HepG2 (cell line): ENCODE data around the gene SMURF1. TPM values are rescaled to one million over a fixed set of nuclear protein-coding genes. Genes with fewer than 3 reads are reported as not detected.

Experiments used
- ADNP ChIP-seq: sonication (generic); formaldehyde crosslinking; IDR thresholded peaks from 2 replicates; pipeline ENCODE4 v1.4.0; 2020; ENCODE audit warnings: missing genetic modification reagents
- ARNT ChIP-seq: fragments of 450-650 bp; IDR thresholded peaks from 2 replicates; pipeline ENCODE4 v1.6.1; 2017
- ATAD3A ChIP-seq: sonication (generic); formaldehyde crosslinking; IDR thresholded peaks from 2 replicates; pipeline ENCODE4 v1.4.0; 2020; ENCODE audit warnings: missing genetic modification reagents
- FOXA3 ChIP-seq: IDR thresholded peaks from 2 replicates; pipeline ENCODE4 v1.6.1; 2016; ENCODE audit warnings: missing genetic modification reagents, missing compliant biosample characterization
- FOXC1 ChIP-seq: sonication (generic); formaldehyde crosslinking; IDR thresholded peaks from 2 replicates; pipeline ENCODE4 v1.8.0; 2022; ENCODE audit warnings: mild to moderate bottlenecking, missing genetic modification reagents, borderline replicate concordance
- HNRNPLL ChIP-seq: fragments of 200-400 bp; formaldehyde crosslinking; IDR thresholded peaks from 2 replicates; pipeline ENCODE4 v1.6.1; 2017; ENCODE audit warnings: mild to moderate bottlenecking, low read depth, low read length; ENCODE audit not compliant: poor library complexity, severe bottlenecking
- HOXD1 ChIP-seq: sonication (generic); formaldehyde crosslinking; IDR thresholded peaks from 2 replicates; pipeline ENCODE4 v1.5.0; 2020; ENCODE audit warnings: missing genetic modification reagents
- IKZF4 ChIP-seq: sonication (generic); formaldehyde crosslinking; IDR thresholded peaks from 2 replicates; pipeline ENCODE4 v1.5.1; 2020; ENCODE audit warnings: borderline replicate concordance, mild to moderate bottlenecking, low read depth, missing genetic modification reagents; ENCODE audit errors: not compliant biosample characterization
- ISX ChIP-seq: sonication (generic); formaldehyde crosslinking; conservative IDR thresholded peaks from 2 replicates; pipeline ENCODE4 v1.5.0; 2020; ENCODE audit warnings: missing genetic modification reagents
- KDM4B ChIP-seq: sonication (generic); formaldehyde crosslinking; IDR thresholded peaks from 2 replicates; pipeline ENCODE4 v1.4.0; 2020; ENCODE audit warnings: missing genetic modification reagents
- LCORL ChIP-seq, 2 experiments: fragments of 450-650 bp in 1 of 2; sonication (generic) in 1 of 2; formaldehyde crosslinking in 1 of 2; IDR thresholded peaks; 2 replicates each; pipeline versions ENCODE4 v1.5.0 to v1.6.1; 2017 to 2020; ENCODE audit warnings: antibody characterized with exemption in 1 of 2, missing genetic modification reagents in 1 of 2
- MAZ ChIP-seq, 2 experiments: sonication (generic) in 1 of 2; formaldehyde crosslinking in 1 of 2; IDR thresholded peaks; 2 replicates each; pipeline versions ENCODE4 v1.5.0 to v1.6.1; 2012 to 2020; ENCODE audit warnings: low read depth in 2 of 2, mild to moderate bottlenecking in 2 of 2, borderline replicate concordance in 1 of 2, improper control_type of control experiment in 1 of 2, low read length in 1 of 2, missing genetic modification reagents in 1 of 2, moderate library complexity in 1 of 2
- MXI1 ChIP-seq: IDR thresholded peaks from 3 replicates; pipeline ENCODE4 v1.6.1; 2012; ENCODE audit warnings: low read depth, low read length, inconsistent platforms, borderline replicate concordance
- RBFOX2 ChIP-seq: fragments of 200-400 bp; formaldehyde crosslinking; IDR thresholded peaks from 2 replicates; pipeline ENCODE4 v1.6.1; 2017; ENCODE audit warnings: low read depth, mild to moderate bottlenecking, low read length
- SMC3 ChIP-seq: IDR thresholded peaks from 2 replicates; pipeline ENCODE4 v1.6.1; 2011; ENCODE audit warnings: low read length, improper control_type of control experiment
- TCF7L2 ChIP-seq: IDR thresholded peaks from 2 replicates; pipeline ENCODE4 v1.6.1; 2011; ENCODE audit warnings: mild to moderate bottlenecking, low read depth, low read length, moderate library complexity
- THAP11 ChIP-seq: IDR thresholded peaks from 2 replicates; pipeline ENCODE4 v1.6.1; 2016; ENCODE audit warnings: missing biosample characterization, missing genetic modification reagents
- TMF1 ChIP-seq: sonication (generic); formaldehyde crosslinking; IDR thresholded peaks from 2 replicates; pipeline ENCODE4 v1.8.1; 2022; ENCODE audit warnings: low read depth, missing genetic modification reagents
- ZNF143 ChIP-seq: sonication (generic); formaldehyde crosslinking; IDR thresholded peaks from 2 replicates; pipeline ENCODE4 v1.4.0; 2020; ENCODE audit warnings: missing genetic modification reagents
- ZNF333 ChIP-seq: sonication (generic); formaldehyde crosslinking; IDR thresholded peaks from 2 replicates; pipeline ENCODE4 v1.4.0; 2020; ENCODE audit warnings: mild to moderate bottlenecking, missing genetic modification reagents, borderline replicate concordance
- ZNF350 ChIP-seq: sonication (generic); formaldehyde crosslinking; IDR thresholded peaks from 2 replicates; pipeline ENCODE4 v1.4.0; 2020; ENCODE audit warnings: mild to moderate bottlenecking, low read depth, missing genetic modification reagents, borderline replicate concordance
- ZNF792 ChIP-seq: IDR thresholded peaks from 2 replicates; pipeline ENCODE4 v1.6.1; 2016
- ZSCAN31 ChIP-seq: sonication (generic); formaldehyde crosslinking; IDR thresholded peaks from 2 replicates; pipeline ENCODE4 v1.5.0; 2020; ENCODE audit warnings: low read depth, mild to moderate bottlenecking, missing genetic modification reagents
- polyA plus RNA-seq, 8 experiments: library from polyadenylated mRNA; depleted of rRNA in 3 of 8; stranded (reverse) in 7 of 8; unstranded in 1 of 8; fragments of >200 nt; fragmentation: Illumina TruSeq in 4 of 8; extraction: Trizol in 4 of 8; gene quantifications; 2 replicates each; pipeline versions ENCODE4 v1.2.1 to v1.2.3, GENCODE V29; 2011 to 2016; ENCODE audit warnings: low read depth in 4 of 8, missing spikeins in 1 of 8, mixed read lengths in 1 of 8; ENCODE audit not compliant: insufficient read depth in 1 of 8
- total RNA-seq, 5 experiments: library from RNA; depleted of rRNA; stranded (reverse); fragments of >200 nt; fragmentation: Illumina TruSeq; extraction: Trizol; gene quantifications; 2 replicates each; pipeline ENCODE4 v1.2.3, GENCODE V29; 2016; ENCODE audit warnings: low read depth in 1 of 5
- TF ChIP-seq, protein P1 (sequence below): sonication (generic); formaldehyde crosslinking; IDR thresholded peaks from 2 replicates; pipeline ENCODE4 v1.4.0; 2020; ENCODE audit warnings: low read depth, missing genetic modification reagents
- TF ChIP-seq, protein P2 (sequence below): sonication (generic); formaldehyde crosslinking; IDR thresholded peaks from 2 replicates; pipeline ENCODE4 v1.8.0; 2022; ENCODE audit warnings: missing genetic modification reagents, mild to moderate bottlenecking, moderate library complexity, borderline replicate concordance

Gene SMURF1
- total and polyA plus RNA-seq, 2 of the 13 experiments (the other 11 are each of a cell fraction or from before 2014, with no cell fraction given) = 8.3 to 11.1 TPM

DNA sequence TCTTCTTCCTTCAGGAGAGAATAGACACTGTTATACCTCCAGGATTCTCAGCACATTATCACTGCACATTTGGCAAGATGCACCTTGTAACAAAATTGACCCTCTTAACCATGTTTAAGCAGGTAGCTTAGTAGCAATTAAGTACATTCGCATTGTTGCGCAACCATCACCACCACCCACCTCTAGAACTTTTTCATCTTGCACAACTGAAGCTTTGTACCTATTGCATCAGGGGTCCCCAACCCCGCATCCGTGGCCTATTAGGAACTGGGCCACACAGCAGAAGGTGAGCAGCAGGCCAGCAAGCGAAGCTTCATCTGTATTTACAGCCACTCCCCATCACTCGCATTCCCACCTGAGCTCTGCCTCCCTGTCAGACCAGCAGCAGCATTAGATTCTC lies 29.9 kb upstream of the SMURF1 start (continued):
- TF ChIP-seq ZSCAN31 (CRISPR knock-in tag) = no peak
- TF ChIP-seq ISX (CRISPR knock-in tag) = no peak
- TF ChIP-seq TCF7L2 = no peak
- no peak for TF ChIP-seq IKZF4 (CRISPR knock-in tag)
- peak; percentile 57; the same call in 1 of the 2 replicates for TF ChIP-seq FOXA3 (CRISPR knock-in tag)
- TF ChIP-seq ZNF792 = no peak
- no peak for TF ChIP-seq RBFOX2
- TF ChIP-seq, protein P1, sequence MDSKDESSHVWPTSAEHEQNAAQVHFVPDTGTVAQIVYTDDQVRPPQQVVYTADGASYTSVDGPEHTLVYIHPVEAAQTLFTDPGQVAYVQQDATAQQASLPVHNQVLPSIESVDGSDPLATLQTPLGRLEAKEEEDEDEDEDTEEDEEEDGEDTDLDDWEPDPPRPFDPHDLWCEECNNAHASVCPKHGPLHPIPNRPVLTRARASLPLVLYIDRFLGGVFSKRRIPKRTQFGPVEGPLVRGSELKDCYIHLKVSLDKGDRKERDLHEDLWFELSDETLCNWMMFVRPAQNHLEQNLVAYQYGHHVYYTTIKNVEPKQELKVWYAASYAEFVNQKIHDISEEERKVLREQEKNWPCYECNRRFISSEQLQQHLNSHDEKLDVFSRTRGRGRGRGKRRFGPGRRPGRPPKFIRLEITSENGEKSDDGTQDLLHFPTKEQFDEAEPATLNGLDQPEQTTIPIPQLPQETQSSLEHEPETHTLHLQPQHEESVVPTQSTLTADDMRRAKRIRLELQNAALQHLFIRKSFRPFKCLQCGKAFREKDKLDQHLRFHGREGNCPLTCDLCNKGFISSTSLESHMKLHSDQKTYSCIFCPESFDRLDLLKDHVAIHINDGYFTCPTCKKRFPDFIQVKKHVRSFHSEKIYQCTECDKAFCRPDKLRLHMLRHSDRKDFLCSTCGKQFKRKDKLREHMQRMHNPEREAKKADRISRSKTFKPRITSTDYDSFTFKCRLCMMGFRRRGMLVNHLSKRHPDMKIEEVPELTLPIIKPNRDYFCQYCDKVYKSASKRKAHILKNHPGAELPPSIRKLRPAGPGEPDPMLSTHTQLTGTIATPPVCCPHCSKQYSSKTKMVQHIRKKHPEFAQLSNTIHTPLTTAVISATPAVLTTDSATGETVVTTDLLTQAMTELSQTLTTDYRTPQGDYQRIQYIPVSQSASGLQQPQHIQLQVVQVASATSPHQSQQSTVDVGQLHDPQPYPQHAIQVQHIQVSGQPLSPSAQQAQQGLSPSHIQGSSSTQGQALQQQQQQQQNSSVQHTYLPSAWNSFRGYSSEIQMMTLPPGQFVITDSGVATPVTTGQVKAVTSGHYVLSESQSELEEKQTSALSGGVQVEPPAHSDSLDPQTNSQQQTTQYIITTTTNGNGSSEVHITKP (CRISPR knock-in tag) = no peak
- no peak for TF ChIP-seq ADNP (CRISPR knock-in tag)
- TF ChIP-seq ZNF350 (CRISPR knock-in tag) = 0 out of 2 replicates have a peak, but pooled peaks have one; percentile 47
- no peak for TF ChIP-seq HNRNPLL
- TF ChIP-seq KDM4B = no peak
- TF ChIP-seq TMF1 (CRISPR knock-in tag) = no peak
- TF ChIP-seq MXI1 = no peak
- no peak for TF ChIP-seq HOXD1
- no peak for TF ChIP-seq ZNF143
- TF ChIP-seq THAP11 (CRISPR knock-in tag) = peak; percentile 65
- no peak for TF ChIP-seq ARNT
- no peak for TF ChIP-seq ATAD3A (CRISPR knock-in tag)
- no peak for TF ChIP-seq MAZ (IDR thresholded peaks at IDR 0.05; ENCODE audit: borderline replicate concordance, low read depth, low read length)
- TF ChIP-seq MAZ (CRISPR knock-in tag; IDR thresholded peaks at IDR 0.05; ENCODE audit: low read depth) = 0 out of 2 replicates have a peak, but pooled peaks have one; percentile 19
- TF ChIP-seq, protein P2, sequence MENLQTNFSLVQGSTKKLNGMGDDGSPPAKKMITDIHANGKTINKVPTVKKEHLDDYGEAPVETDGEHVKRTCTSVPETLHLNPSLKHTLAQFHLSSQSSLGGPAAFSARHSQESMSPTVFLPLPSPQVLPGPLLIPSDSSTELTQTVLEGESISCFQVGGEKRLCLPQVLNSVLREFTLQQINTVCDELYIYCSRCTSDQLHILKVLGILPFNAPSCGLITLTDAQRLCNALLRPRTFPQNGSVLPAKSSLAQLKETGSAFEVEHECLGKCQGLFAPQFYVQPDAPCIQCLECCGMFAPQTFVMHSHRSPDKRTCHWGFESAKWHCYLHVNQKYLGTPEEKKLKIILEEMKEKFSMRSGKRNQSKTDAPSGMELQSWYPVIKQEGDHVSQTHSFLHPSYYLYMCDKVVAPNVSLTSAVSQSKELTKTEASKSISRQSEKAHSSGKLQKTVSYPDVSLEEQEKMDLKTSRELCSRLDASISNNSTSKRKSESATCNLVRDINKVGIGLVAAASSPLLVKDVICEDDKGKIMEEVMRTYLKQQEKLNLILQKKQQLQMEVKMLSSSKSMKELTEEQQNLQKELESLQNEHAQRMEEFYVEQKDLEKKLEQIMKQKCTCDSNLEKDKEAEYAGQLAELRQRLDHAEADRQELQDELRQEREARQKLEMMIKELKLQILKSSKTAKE (CRISPR knock-in tag) = no peak
- TF ChIP-seq LCORL (IDR thresholded peaks at IDR 0.05) = no peak
- TF ChIP-seq LCORL (CRISPR knock-in tag; IDR thresholded peaks at IDR 0.05) = peak; percentile 82
- TF ChIP-seq FOXC1 (CRISPR knock-in tag) = 0 out of 2 replicates have a peak, but pooled peaks have one; percentile 50
- peak; percentile 46; the same call in 1 of the 2 replicates for TF ChIP-seq SMC3
- TF ChIP-seq ZNF333 (CRISPR knock-in tag) = no peak
